SK-N-MC (cell line): ENCODE results near the gene SYT6.

Experiments used
- DNase-seq: peaks from one replicate; pipeline ENCODE4 v3.0.0-alpha.2; 2011; ENCODE audit warnings: low read depth, low spot score
- H3K27ac ChIP-seq: fragments of 200-600 bp; sonication (generic); 2 replicates; pipeline ENCODE4 v1.5.1; 2016; ENCODE audit warnings: mixed run types
- H3K36me3 ChIP-seq: fragments of 200-600 bp; sonication (generic); 2 replicates; pipeline ENCODE4 v1.6.1; 2017; ENCODE audit warnings: antibody characterized with exemption, low read length, mixed read lengths; ENCODE audit not compliant: insufficient read depth
- H3K4me3 ChIP-seq: fragments of 200-600 bp; sonication (generic); 2 replicates; pipeline ENCODE4 v1.5.1; 2016
- H3K9ac ChIP-seq: fragments of 200-600 bp; sonication (generic); 2 replicates; pipeline ENCODE4 v1.8.0; 2017; ENCODE audit warnings: mixed run types, mixed read lengths; ENCODE audit not compliant: insufficient read length
- H3K9me3 ChIP-seq: fragments of 200-600 bp; sonication (generic); 2 replicates; pipeline ENCODE4 v1.6.1; 2017; ENCODE audit warnings: low read depth, mild to moderate bottlenecking, antibody characterized with exemption, low read length, moderate library complexity, mixed read lengths
- EZH2 ChIP-seq: fragments of 200-600 bp; sonication (generic); IDR thresholded peaks from one replicate; pipeline ENCODE4 v1.6.1; 2017; ENCODE audit warnings: antibody characterized with exemption
- FOXP2 ChIP-seq: optimal IDR thresholded peaks from 2 replicates; pipeline ENCODE3; 2011; ENCODE audit warnings: mild to moderate bottlenecking, moderate library complexity; ENCODE audit not compliant: insufficient read depth; ENCODE audit errors: extremely low read length, control extremely low read depth
- POLR2AphosphoS5 ChIP-seq: IDR thresholded peaks from 2 replicates; pipeline ENCODE4 v1.6.1; 2012; ENCODE audit warnings: mild to moderate bottlenecking, low read depth, low read length, borderline replicate concordance

The SYT6 gene

GRCh38 chr1:114108751-114109255 is 44.9 kb downstream of the SYT6 start:
- Histone ChIP-seq H3K9me3 (no peaks in the 10 kb centered on the region), H3K9ac (no peak overlapping the region), H3K4me3 (no peak overlapping the region), H3K36me3 (no peaks in the 10 kb centered on the region), H3K27ac (peak overlapping the region; percentile 58; the same call in 1 of the 2 replicates)
- no peak for TF ChIP-seq EZH2
- TF ChIP-seq FOXP2: no peak
- no peak for TF ChIP-seq POLR2AphosphoS5
- DNase-seq: peak; percentile 39

GRCh38 chr1:114107474-114108435 is 45.9 kb downstream of the SYT6 start:
- H3K36me3 ChIP-seq: no peaks in the 10 kb centered on the region

GRCh38 chr1:114105421-114105979 is 48.2 kb downstream of the SYT6 start:
- DNase-seq: peak; percentile 14
- Histone ChIP-seq H3K9ac (no peak overlapping the region), H3K27ac (peak overlapping the region; percentile 4; the same call in 1 of the 2 replicates), H3K9me3 (no peaks in the 10 kb centered on the region), H3K4me3 (peak overlapping the region; percentile 52), H3K36me3 (no peaks in the 10 kb centered on the region)
- TF ChIP-seq FOXP2 (peak; percentile 43), POLR2AphosphoS5 (no peak)

More at GRCh38 chr1:114107474-114108435, 45.9 kb downstream of the SYT6 start:
- H3K27ac ChIP-seq: no peak overlapping the region
- no peak for TF ChIP-seq POLR2AphosphoS5
- TF ChIP-seq FOXP2: no peak
- no peak for TF ChIP-seq EZH2
- no peak overlapping the region for H3K4me3 ChIP-seq
- H3K9ac ChIP-seq: no peak overlapping the region
- no peak for DNase-seq
- no peaks in the 10 kb centered on the region for H3K9me3 ChIP-seq

- H3K4me3 ChIP-seq: no peak overlapping the region; the same call in 1 of the 2 replicates
- H3K9ac ChIP-seq: no peak overlapping the region
- no peak for DNase-seq
- no peak for TF ChIP-seq POLR2AphosphoS5
- TF ChIP-seq EZH2: no peak
- TF ChIP-seq FOXP2: no peak
- no peak overlapping the region for H3K27ac ChIP-seq
- no peaks in the 10 kb centered on the region for H3K9me3 ChIP-seq
- no peaks in the 10 kb centered on the region for H3K36me3 ChIP-seq
Observed at GRCh38 chr1:114104949-114105348, 48.7 kb downstream of the SYT6 start.

- no peak overlapping the region for H3K4me3 ChIP-seq
- H3K9ac ChIP-seq: no peak overlapping the region
- no peak for DNase-seq
- no peak for TF ChIP-seq POLR2AphosphoS5
- TF ChIP-seq EZH2: no peak
- TF ChIP-seq FOXP2: no peak
- no peaks in the 10 kb centered on the region for H3K36me3 ChIP-seq
- H3K9me3 ChIP-seq: no peaks in the 10 kb centered on the region
- no peak overlapping the region for H3K27ac ChIP-seq
Observed at GRCh38 chr1:114103992-114104391, 49.7 kb downstream of the SYT6 start.

- no peak overlapping the region for H3K4me3 ChIP-seq
- no peaks in the 10 kb centered on the region; the same call in 1 of the 2 replicates for H3K36me3 ChIP-seq
- no peak for DNase-seq
- no peak overlapping the region for H3K9ac ChIP-seq
- no peak overlapping the region for H3K27ac ChIP-seq
- H3K9me3 ChIP-seq: no peaks in the 10 kb centered on the region
- TF ChIP-seq POLR2AphosphoS5: no peak
- TF ChIP-seq FOXP2: no peak
- no peak for TF ChIP-seq EZH2
Observed at GRCh38 chr1:114102136-114102535, 51.5 kb downstream of the SYT6 start.

GRCh38 chr1:114100148-114100547 is 53.5 kb downstream of the SYT6 start:
- no peak for TF ChIP-seq POLR2AphosphoS5
- Histone ChIP-seq H3K27ac (no peak overlapping the region), H3K9me3 (no peaks in the 10 kb centered on the region), H3K4me3 (no peak overlapping the region), H3K36me3 (no peaks in the 10 kb centered on the region; the same call in 1 of the 2 replicates), H3K9ac (no peak overlapping the region)
- no peak for DNase-seq

GRCh38 chr1:114099268-114099667 is 54.4 kb downstream of the SYT6 start:
- DNase-seq: no peak
- H3K36me3 ChIP-seq: no peaks in the 10 kb centered on the region; the same call in 1 of the 2 replicates
- TF ChIP-seq POLR2AphosphoS5: no peak
- TF ChIP-seq FOXP2: no peak
- no peak for TF ChIP-seq EZH2
- H3K27ac ChIP-seq: no peak overlapping the region
- H3K9me3 ChIP-seq: no peaks in the 10 kb centered on the region
- no peak overlapping the region for H3K4me3 ChIP-seq
- no peak overlapping the region for H3K9ac ChIP-seq
